ENCODE measurements around the gene NEDD4L.

NEDD4L gene

DNA sequence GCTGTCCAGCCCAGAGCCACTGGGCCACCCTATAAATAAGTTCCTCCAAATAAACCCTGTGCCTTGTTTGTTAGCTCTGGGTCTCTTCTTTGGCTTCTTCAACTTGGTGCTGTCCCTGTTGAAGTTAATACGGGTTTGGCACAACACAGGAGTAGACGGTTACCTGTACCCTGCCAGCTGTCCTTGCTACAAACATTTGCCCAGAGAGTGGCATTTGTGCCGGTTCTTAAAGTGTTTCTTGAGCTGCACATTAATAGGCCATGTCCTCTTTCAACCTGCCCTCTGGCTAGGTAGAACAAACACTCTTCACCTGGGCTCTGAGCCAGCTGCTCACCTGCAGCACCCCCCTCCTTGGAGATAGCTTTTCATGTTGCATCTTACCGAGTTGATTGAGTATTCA lies 139.2 kb downstream of the NEDD4L start:
- no CpG with 5 or more reads among the region's 4 CpGs for WGBS, 2 donors (ENCODE audit: extremely low coverage in 2 of 2, insufficient read length in 2 of 2, insufficient replicate concordance in 1 of 2)
- Histone ChIP-seq H2BK5ac (ENCODE audit: low read length) (no peak overlapping the region), H3K23ac (ENCODE audit: low read depth, low read length, poor library complexity) (no peak overlapping the region), H2BK120ac (ENCODE audit: low read depth, low read length) (no peak overlapping the region), H2AK5ac (ENCODE audit: low read depth, low read length) (no peak overlapping the region), H3K4ac (ENCODE audit: low read length) (no peak overlapping the region), H3K4me3 (ENCODE audit: low read length in 2 of 2) (no peak overlapping the region), H4K91ac (ENCODE audit: low read depth, low read length, poor library complexity) (no peak overlapping the region), H4K8ac (ENCODE audit: low read depth, low read length) (no peak overlapping the region), H3K4me2 (ENCODE audit: insufficient read depth, low read length, poor library complexity, severe bottlenecking) (no peak overlapping the region), H3K9me3 (replicated peaks in 1 of 2; ENCODE audit: control insufficient read depth in 2 of 2, insufficient read depth in 1 of 2, low read depth in 1 of 2, low read length in 2 of 2) (no peaks in the 10 kb centered on the region), H3K4me1 (ENCODE audit: control insufficient read depth in 2 of 2, insufficient read depth in 1 of 2, low read depth in 1 of 2, low read length in 2 of 2) (peaks cover 0 to 8% of the 10 kb centered on the region in 2 donors), H3K27me3 (ENCODE audit: control insufficient read depth in 3 of 3, insufficient read depth in 3 of 3, low read depth in 1 of 3, low read length in 3 of 3) (no peaks in the 10 kb centered on the region), H3K79me1 (ENCODE audit: low read depth, low read length) (peaks cover 3% of the 10 kb centered on the region), H2AFZ (ENCODE audit: low read length) (no peak overlapping the region), H2BK12ac (ENCODE audit: low read length) (no peak overlapping the region), H3K27ac (replicated peaks; ENCODE audit: low read length) (no peak overlapping the region), H3K18ac (ENCODE audit: low read length) (no peak overlapping the region), H3K9ac (ENCODE audit: low read depth, low read length, poor library complexity) (no peak overlapping the region), H3K36me3 (replicated peaks in 1 of 2; ENCODE audit: control insufficient read depth in 2 of 2, insufficient read depth in 2 of 2, low read length in 2 of 2) (no peaks in the 10 kb centered on the region), H3K14ac (ENCODE audit: low read length) (no peak overlapping the region), H2BK15ac (ENCODE audit: low read length) (no peak overlapping the region)
- DNase-seq (ENCODE audit: low spot score) = no peak

DNA sequence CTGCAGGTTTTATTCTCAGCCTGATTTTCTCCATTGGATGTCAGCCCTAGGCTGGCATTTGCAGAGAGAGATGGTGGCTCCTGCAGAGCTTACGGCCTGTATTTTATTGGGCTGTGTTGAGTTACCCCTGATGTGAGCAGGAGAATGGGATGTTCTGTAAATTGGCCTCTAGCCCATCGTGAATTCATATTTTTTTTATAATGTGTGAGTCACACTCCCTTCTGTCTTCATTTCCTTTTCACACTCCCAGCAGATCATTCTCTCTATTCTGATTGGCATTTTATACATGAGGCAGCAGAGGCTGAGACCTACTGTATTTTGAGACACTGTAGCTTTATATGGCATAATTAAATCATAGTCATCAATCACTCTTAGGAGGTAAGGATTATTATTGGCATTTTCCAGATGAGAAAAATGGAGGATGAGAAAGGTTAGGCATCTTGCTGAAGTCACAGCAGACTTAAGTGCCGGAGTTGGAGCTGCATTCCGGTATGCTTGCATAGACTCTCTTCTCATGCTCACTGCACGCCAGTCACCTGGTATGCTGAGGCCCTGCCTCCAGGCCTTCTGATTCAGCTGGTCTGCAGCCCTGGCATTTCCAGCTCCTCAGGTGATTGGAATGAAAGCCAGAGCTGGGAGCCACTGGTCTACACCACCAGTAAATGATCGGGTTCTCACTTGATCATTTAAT lies 142.4 kb downstream of the NEDD4L start:
- H3K4me1 ChIP-seq (ENCODE audit: control insufficient read depth in 2 of 2, insufficient read depth in 1 of 2, low read depth in 1 of 2, low read length in 2 of 2) = peaks cover 6 to 10% of the 10 kb centered on the region in 2 donors
- no peak overlapping the region for H2BK12ac ChIP-seq (ENCODE audit: low read length)
- no peak overlapping the region for H3K9ac ChIP-seq (ENCODE audit: low read depth, low read length, poor library complexity)
- H3K14ac ChIP-seq (ENCODE audit: low read length) = no peak overlapping the region
- H2AFZ ChIP-seq (ENCODE audit: low read length) = no peak overlapping the region
- no peak overlapping the region for H2BK15ac ChIP-seq (ENCODE audit: low read length)
- no peak overlapping the region for H4K91ac ChIP-seq (ENCODE audit: low read depth, low read length, poor library complexity)
- no peak overlapping the region for H3K4me3 ChIP-seq (ENCODE audit: low read length in 2 of 2)
- H3K4me2 ChIP-seq (ENCODE audit: insufficient read depth, low read length, poor library complexity, severe bottlenecking) = no peak overlapping the region
- no peaks in the 10 kb centered on the region for H3K79me1 ChIP-seq (ENCODE audit: low read depth, low read length)
- no peaks in the 10 kb centered on the region for H3K27me3 ChIP-seq (ENCODE audit: control insufficient read depth in 3 of 3, insufficient read depth in 3 of 3, low read depth in 1 of 3, low read length in 3 of 3)
- H4K8ac ChIP-seq (ENCODE audit: low read depth, low read length) = no peak overlapping the region
- H2BK120ac ChIP-seq (ENCODE audit: low read depth, low read length) = no peak overlapping the region
- no peaks in the 10 kb centered on the region for H3K9me3 ChIP-seq (replicated peaks in 1 of 2; ENCODE audit: control insufficient read depth in 2 of 2, insufficient read depth in 1 of 2, low read depth in 1 of 2, low read length in 2 of 2)
- H2AK5ac ChIP-seq (ENCODE audit: low read depth, low read length) = no peak overlapping the region
- H2BK5ac ChIP-seq (ENCODE audit: low read length) = no peak overlapping the region
- no peak overlapping the region for H3K27ac ChIP-seq (replicated peaks; ENCODE audit: low read length)
- no peak overlapping the region for H3K18ac ChIP-seq (ENCODE audit: low read length)
- H3K23ac ChIP-seq (ENCODE audit: low read depth, low read length, poor library complexity) = no peak overlapping the region
- no CpG with 5 or more reads among the region's 6 CpGs for WGBS, 2 donors (ENCODE audit: extremely low coverage in 2 of 2, insufficient read length in 2 of 2, insufficient replicate concordance in 1 of 2)
- DNase-seq (ENCODE audit: low spot score) = no peak
- no peak overlapping the region for H3K4ac ChIP-seq (ENCODE audit: low read length)
- H3K36me3 ChIP-seq (replicated peaks in 1 of 2; ENCODE audit: control insufficient read depth in 2 of 2, insufficient read depth in 2 of 2, low read length in 2 of 2) = no peaks in the 10 kb centered on the region

DNA sequence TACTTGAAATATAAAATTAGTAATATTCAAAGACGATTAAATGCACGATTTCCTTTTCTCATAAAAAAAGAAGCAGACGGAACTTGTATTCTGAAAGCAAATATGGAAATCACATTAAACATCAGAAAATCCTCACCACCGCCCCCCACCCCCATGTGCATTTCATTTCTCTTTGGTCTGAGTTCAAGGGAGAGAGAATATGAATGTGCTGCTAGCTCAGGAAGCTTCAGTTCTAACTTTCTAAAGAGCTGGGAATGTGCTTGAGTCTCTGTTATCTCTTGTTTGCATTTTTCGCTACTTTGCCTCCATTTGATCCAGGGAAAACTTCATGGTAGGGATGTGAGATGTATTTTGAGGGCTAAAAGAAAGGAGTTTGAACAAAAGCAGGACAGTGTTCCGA lies 143.6 kb downstream of the NEDD4L start:
- Histone ChIP-seq H3K18ac (ENCODE audit: low read length) (no peak overlapping the region), H3K4ac (ENCODE audit: low read length) (no peak overlapping the region), H3K23ac (ENCODE audit: low read depth, low read length, poor library complexity) (no peak overlapping the region), H2BK5ac (ENCODE audit: low read length) (no peak overlapping the region), H2AK5ac (ENCODE audit: low read depth, low read length) (no peak overlapping the region), H3K79me1 (ENCODE audit: low read depth, low read length) (no peaks in the 10 kb centered on the region), H3K4me1 (ENCODE audit: control insufficient read depth in 2 of 2, insufficient read depth in 1 of 2, low read depth in 1 of 2, low read length in 2 of 2) (peaks cover 6 to 10% of the 10 kb centered on the region in 2 donors), H3K4me2 (ENCODE audit: insufficient read depth, low read length, poor library complexity, severe bottlenecking) (no peak overlapping the region), H3K36me3 (replicated peaks in 1 of 2; ENCODE audit: control insufficient read depth in 2 of 2, insufficient read depth in 2 of 2, low read length in 2 of 2) (no peaks in the 10 kb centered on the region), H3K27ac (replicated peaks; ENCODE audit: low read length) (no peak overlapping the region), H4K91ac (ENCODE audit: low read depth, low read length, poor library complexity) (no peak overlapping the region), H3K9me3 (replicated peaks in 1 of 2; ENCODE audit: control insufficient read depth in 2 of 2, insufficient read depth in 1 of 2, low read depth in 1 of 2, low read length in 2 of 2) (no peaks in the 10 kb centered on the region), H3K14ac (ENCODE audit: low read length) (no peak overlapping the region), H2AFZ (ENCODE audit: low read length) (no peak overlapping the region), H4K8ac (ENCODE audit: low read depth, low read length) (no peak overlapping the region), H2BK120ac (ENCODE audit: low read depth, low read length) (no peak overlapping the region), H3K27me3 (ENCODE audit: control insufficient read depth in 3 of 3, insufficient read depth in 3 of 3, low read depth in 1 of 3, low read length in 3 of 3) (no peaks in the 10 kb centered on the region), H2BK15ac (ENCODE audit: low read length) (no peak overlapping the region), H3K9ac (ENCODE audit: low read depth, low read length, poor library complexity) (no peak overlapping the region), H3K4me3 (ENCODE audit: low read length in 2 of 2) (no peak overlapping the region), H2BK12ac (ENCODE audit: low read length) (no peak overlapping the region)
- no peak for DNase-seq (ENCODE audit: low spot score)
- WGBS, 2 donors (ENCODE audit: extremely low coverage in 2 of 2, insufficient read length in 2 of 2, insufficient replicate concordance in 1 of 2) = no CpG with 5 or more reads among the region's 6 CpGs

DNA sequence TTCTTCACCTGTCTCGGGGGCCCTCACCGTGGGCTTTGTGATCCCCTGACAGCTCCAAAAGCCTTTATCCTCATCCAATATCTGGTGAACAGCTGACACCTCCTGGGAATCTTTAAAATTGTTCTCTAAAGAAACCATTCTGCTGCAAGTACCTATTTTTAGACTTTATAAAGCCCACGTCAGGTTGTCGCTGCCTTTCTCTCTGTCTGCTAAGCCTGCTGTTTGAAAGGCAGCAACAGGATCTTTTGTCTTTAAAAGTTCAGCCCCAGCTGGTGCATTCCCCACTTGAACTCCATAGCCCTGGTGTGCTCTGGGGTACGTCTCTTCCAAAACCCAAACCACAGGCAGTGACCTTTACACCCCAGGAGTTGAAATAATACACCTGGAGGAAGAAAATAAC lies 145.0 kb downstream of the NEDD4L start:
- Histone ChIP-seq H2BK5ac (ENCODE audit: low read length) (no peak overlapping the region), H3K36me3 (replicated peaks in 1 of 2; ENCODE audit: control insufficient read depth in 2 of 2, insufficient read depth in 2 of 2, low read length in 2 of 2) (no peaks in the 10 kb centered on the region), H3K23ac (ENCODE audit: low read depth, low read length, poor library complexity) (no peak overlapping the region), H3K27me3 (ENCODE audit: control insufficient read depth in 3 of 3, insufficient read depth in 3 of 3, low read depth in 1 of 3, low read length in 3 of 3) (no peaks in the 10 kb centered on the region), H3K4ac (ENCODE audit: low read length) (no peak overlapping the region), H3K79me1 (ENCODE audit: low read depth, low read length) (no peaks in the 10 kb centered on the region), H3K18ac (ENCODE audit: low read length) (no peak overlapping the region), H2AK5ac (ENCODE audit: low read depth, low read length) (no peak overlapping the region), H2BK120ac (ENCODE audit: low read depth, low read length) (no peak overlapping the region), H2AFZ (ENCODE audit: low read length) (no peak overlapping the region), H3K4me3 (ENCODE audit: low read length in 2 of 2) (no peak overlapping the region), H4K91ac (ENCODE audit: low read depth, low read length, poor library complexity) (no peak overlapping the region), H3K14ac (ENCODE audit: low read length) (no peak overlapping the region), H3K4me2 (ENCODE audit: insufficient read depth, low read length, poor library complexity, severe bottlenecking) (no peak overlapping the region), H4K8ac (ENCODE audit: low read depth, low read length) (no peak overlapping the region), H3K4me1 (ENCODE audit: control insufficient read depth in 2 of 2, insufficient read depth in 1 of 2, low read depth in 1 of 2, low read length in 2 of 2) (peaks cover 6 to 10% of the 10 kb centered on the region in 2 donors), H3K9ac (ENCODE audit: low read depth, low read length, poor library complexity) (no peak overlapping the region), H2BK15ac (ENCODE audit: low read length) (no peak overlapping the region), H3K27ac (replicated peaks; ENCODE audit: low read length) (no peak overlapping the region), H2BK12ac (ENCODE audit: low read length) (no peak overlapping the region), H3K9me3 (replicated peaks in 1 of 2; ENCODE audit: control insufficient read depth in 2 of 2, insufficient read depth in 1 of 2, low read depth in 1 of 2, low read length in 2 of 2) (no peaks in the 10 kb centered on the region)
- DNase-seq (ENCODE audit: low spot score) = no peak
- no CpG with 5 or more reads among the region's 5 CpGs for WGBS, 2 donors (ENCODE audit: extremely low coverage in 2 of 2, insufficient read length in 2 of 2, insufficient replicate concordance in 1 of 2)

Data from neuronal stem cell (in vitro differentiated cells).